GM21723 (cell line): ENCODE results near the gene API5.
"Not testable (repeated sequence)": the region's sequence is repeated elsewhere in the genome, so short reads cannot be mapped to it uniquely, and the experiment has no call there.

Experiments
- ATAC-seq: cut with Tn5 transposase; IDR thresholded peaks from one replicate; pipeline ENCODE4 v1.9.1; 2021; ENCODE audit warnings: mild to moderate bottlenecking, moderate library complexity; ENCODE audit not compliant: unreplicated experiment

The API5 gene

GRCh38 chr11:43311791-43312607 is at the start of gene API5:
Gene API5 (plus strand): TSS chr11:43311996. CDS start chr11:43312128, 132 bp downstream.
- ATAC-seq = peak; percentile 99

GRCh38 chr11:43267856-43268580 is 43.8 kb upstream of the API5 start:
- no peak for ATAC-seq

GRCh38 chr11:43268786-43269185 is 43.0 kb upstream of the API5 start:
- no peak for ATAC-seq

- no peak for ATAC-seq
Measured at GRCh38 chr11:43269254-43269918, 42.4 kb upstream of the API5 start.

- ATAC-seq = no peak
Measured at GRCh38 chr11:43270468-43270867, 41.3 kb upstream of the API5 start.

- ATAC-seq = no peak
Measured at GRCh38 chr11:43278193-43278956, 33.4 kb upstream of the API5 start.

GRCh38 chr11:43282607-43283440 is 29.0 kb upstream of the API5 start:
- peak; percentile 89 for ATAC-seq

- no peak for ATAC-seq
Measured at GRCh38 chr11:43285826-43286225, 26.0 kb upstream of the API5 start.

- no peak for ATAC-seq
Measured at GRCh38 chr11:43289368-43289767, 22.4 kb upstream of the API5 start.

GRCh38 chr11:43298397-43298796 is 13.4 kb upstream of the API5 start:
- ATAC-seq = no peak

- ATAC-seq = no peak
Measured at GRCh38 chr11:43315966-43316365, 4.2 kb downstream of the API5 start.

- no peak for ATAC-seq
Measured at GRCh38 chr11:43316451-43316850, 4.7 kb downstream of the API5 start.

GRCh38 chr11:43327987-43328386 is 16.2 kb downstream of the API5 start:
- ATAC-seq = no peak

- no peak for ATAC-seq
Measured at GRCh38 chr11:43328482-43328881, 16.7 kb downstream of the API5 start.

GRCh38 chr11:43341159-43341558 is 29.4 kb downstream of the API5 start:
- ATAC-seq = no peak

GRCh38 chr11:43351426-43351825 is 39.6 kb downstream of the API5 start:
- ATAC-seq = not testable (repeated sequence)

- ATAC-seq = no peak
Measured at GRCh38 chr11:43354311-43354710, 42.5 kb downstream of the API5 start.

- no peak for ATAC-seq
Measured at GRCh38 chr11:43356336-43356735, 44.5 kb downstream of the API5 start.

GRCh38 chr11:43358279-43358800 is 46.5 kb downstream of the API5 start:
- ATAC-seq = no peak
